GM19193 (cell line): ENCODE data around the gene SCAI.

Experiments used
- POLR2A ChIP-seq: IDR thresholded peaks from 4 replicates; pipeline ENCODE4 v1.6.1; 2011; ENCODE audit not compliant: insufficient read depth, insufficient read length; ENCODE audit errors: extremely low read depth

Gene SCAI

DNA sequence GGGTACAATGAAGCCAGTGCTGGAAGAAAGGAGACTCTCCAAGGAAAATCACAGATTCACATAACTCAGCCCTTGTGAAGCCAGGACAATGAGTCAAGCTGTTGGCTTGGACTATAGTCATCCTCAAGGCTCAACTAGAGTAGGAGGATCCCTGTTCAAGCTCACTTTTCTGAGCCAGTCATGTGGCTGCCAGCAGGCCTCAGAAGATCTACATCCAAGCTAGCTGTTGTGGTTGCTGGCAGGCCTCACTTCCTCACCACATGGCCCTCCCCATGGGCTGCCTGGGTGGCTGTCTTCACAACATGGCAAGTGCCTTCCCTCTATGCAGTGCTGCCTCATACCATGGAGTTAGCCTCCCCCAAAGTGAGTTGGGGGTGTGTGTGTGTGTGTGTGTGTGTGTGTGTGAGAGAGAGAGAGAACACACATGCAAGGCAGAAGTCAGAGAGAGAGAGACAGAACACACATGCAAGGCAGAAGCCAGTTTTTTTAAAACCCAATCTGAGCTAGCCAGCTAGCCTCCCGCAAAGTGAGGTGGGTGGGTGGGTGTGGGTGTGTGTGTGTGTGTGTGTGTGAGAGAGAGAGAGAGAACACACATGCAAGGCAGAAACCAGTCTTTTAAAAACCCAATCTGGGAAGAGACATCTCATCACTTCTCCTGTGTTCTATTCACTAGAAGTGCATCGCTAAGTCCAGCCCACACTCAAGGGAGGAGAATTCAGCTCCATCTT lies 17.1 kb downstream of the SCAI start:
- no peak for TF ChIP-seq POLR2A

DNA sequence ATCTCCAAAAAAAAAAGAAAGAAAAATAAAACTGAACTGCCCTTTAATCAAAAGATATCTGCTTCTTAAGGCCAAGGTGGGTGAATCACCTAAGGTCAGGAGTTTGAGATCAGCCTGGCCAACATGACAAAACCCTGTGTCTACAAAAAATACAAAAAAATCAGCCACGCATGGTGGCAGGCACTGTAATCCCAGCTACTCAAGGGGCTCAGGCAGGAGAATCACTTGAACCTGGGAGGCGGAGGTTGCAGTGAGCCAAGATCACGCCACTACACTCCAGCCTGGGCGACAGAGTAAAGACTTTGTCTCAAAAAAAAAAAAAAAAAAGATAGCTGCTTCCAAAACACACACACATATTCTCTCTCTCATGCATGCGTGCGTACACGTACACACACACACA lies 17.8 kb downstream of the SCAI start:
- TF ChIP-seq POLR2A = no peak

DNA sequence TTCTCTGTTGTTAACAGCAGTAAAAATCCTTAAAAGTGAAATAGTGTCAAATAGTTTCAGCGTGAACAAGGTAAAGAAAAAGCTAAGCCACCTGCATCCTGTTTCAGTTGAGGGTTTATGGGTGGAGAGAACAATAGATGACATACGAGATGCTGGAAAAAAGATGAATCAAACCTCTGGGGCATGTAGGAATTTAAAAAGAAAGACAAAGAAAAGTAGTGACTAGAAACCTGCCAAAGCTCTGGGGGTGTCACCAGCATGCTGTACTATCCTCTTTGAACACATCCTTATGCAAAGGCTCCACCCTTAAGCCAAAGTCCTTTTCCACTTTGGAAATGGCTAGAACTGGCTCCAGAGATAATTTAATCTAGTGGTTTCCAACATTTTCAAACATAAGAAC lies 22.2 kb downstream of the SCAI start:
- TF ChIP-seq POLR2A = no peak

DNA sequence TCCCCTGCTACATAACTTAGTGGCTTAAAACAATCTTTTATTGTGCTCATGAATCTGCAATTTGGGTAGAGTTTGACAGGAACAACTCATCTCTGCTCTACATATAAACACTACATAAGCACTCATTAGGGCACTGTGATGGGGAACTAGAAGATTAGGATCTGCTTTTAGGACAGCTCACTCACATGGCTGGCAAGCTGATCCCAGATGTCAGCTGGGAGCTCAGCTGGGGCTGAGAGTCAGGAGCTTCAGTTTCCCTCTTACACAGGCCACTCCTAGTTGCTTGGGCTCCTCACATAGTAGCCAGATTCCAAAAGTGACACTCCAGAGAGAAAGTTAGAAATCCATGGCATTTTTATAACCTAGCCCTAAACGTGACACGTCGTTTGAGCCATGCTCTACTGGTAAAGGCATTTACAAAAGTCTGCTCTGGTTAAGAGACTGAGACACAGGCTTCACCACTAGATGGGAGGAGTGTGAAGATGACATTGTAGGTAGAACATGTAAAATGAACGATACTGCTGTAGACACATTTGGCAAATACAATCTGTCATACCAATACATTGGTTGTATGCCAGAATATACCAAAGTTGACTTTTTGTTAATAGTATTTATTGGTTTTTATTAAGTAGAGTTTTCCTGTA lies 23.6 kb downstream of the SCAI start:
- no peak for TF ChIP-seq POLR2A

DNA sequence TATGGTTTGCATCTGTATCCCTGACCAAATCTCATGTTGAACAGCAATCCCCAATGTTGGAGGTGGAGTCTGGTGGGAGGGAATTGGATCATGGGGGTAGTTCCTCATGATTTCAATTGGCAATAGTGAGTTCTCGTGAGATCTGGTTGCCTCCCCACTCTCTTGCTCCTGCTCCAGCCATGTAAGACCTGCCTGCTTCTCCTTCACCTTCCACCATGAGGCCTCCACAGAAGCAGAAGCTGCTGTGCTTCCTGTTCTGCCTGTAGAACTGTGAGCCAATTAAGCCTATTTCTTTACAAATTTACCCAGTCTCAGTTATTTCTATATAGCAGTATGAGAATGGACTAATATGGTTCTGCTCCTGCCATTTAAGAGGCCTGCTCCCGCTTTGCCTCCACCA lies 32.9 kb downstream of the SCAI start:
- TF ChIP-seq POLR2A = no peak

DNA sequence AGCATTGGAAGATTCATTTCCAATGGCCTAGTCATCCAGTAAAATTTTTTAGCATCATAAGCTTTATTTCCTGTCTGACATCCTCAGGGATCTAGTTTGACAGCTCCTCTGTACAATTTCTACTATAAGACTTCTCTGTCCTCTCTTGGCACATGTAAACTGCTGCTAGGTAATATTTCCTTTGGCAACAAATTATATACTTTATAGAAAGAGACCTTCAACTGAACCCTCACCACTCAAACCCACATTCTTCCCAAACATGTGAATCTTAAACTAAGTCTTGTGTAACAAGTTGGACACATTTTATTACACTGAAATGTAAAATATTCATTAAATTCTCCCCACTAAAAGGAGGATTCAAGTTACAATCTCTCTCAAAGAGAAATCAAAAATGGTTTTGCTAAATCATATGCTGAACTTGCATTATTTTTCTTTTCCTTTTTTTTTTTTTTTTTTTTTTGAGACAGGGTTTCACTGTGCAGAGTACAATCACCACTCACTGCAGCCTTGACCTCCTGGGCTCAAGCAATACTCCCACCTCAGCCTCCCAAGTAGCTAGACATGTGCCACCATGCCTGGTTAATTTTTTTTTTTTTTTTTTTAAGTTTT lies 36.9 kb downstream of the SCAI start:
- TF ChIP-seq POLR2A = no peak

DNA sequence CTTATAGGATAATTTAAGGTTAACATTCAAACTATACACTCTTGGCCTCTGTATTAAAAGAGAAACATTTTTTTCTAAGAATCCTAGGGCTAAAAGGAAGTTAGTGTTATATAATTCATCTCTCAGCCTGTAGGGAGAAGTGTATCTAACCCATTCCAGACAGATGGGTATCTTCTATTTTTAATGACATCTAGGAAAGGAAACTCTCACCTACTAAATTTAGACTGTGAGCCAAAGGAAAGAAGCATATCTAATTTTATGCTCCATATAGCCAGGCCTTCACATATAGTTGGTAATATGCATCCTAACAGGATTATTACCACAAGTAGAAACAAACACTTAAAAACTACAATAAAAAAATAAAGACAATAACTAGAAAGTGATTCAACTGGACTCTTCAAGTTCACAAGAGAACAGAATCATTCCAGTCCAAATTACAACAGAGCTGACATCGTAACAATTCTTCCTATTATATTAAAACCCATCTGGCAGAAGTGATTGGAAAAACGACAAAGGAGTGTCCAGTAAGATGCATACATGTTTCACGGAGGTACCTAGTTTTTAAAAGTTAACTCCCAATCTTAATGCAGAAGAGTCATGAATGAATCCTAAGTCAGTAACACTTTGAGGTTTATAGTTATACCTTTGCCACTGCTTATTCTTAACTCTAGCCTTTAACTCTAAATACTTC lies 39.4 kb downstream of the SCAI start:
- TF ChIP-seq POLR2A = no peak

DNA sequence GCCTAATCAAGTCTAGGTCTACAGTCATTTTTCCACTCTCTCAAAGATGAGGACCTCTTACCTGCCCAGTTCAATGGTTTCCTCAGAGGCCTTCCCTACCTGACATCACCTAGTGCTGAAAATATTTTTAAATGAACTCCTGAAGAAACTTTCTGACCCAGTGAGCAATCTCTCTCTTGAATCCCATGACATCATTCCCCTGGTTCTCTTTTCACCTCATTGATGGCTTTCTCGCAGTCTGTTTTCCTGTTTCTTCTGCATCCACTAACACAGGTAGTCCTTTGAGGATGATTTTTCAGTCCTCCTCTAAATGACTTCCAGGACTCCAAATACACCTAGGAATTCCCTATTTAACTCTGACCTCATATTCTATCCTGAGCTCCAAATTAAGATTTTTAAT lies 40.3 kb downstream of the SCAI start:
- no peak for TF ChIP-seq POLR2A

DNA sequence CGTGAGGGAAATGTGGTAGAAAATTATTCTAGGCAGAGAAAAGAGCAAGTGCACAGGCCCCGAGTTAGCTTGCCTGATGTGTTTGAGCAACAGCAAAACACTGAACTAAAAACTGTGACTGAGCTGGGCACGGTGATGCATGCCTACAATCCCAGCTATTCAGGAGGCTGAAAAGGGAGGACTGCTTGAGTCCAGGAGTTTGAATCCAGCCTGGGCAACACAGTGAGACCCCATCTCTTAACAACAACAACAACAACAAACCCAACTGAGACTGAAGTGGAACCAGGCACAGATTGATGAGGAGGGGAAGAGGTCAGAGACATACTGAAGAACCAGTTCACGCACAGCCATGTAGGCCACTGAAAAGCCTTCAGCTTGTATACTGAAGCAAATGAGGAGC lies 42.5 kb downstream of the SCAI start:
- no peak for TF ChIP-seq POLR2A

DNA sequence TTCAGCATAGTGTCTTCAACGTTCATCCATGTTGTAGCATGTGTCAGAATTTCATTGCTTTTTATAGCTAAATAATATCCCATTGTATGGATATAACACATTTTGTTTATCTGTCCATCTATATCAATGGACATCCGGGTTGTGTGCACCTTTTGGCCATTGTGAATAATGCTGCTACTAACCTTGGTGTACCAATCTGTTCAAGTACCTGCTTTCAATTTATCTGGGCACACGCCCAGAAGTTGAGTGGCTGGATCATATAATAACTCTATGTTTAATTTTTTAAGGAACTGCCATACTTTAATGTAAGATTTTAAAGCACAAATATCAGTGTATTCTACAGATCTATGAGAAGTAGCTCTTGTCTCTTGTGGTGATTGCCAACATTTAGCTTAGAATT lies 43.5 kb downstream of the SCAI start:
- TF ChIP-seq POLR2A = no peak

DNA sequence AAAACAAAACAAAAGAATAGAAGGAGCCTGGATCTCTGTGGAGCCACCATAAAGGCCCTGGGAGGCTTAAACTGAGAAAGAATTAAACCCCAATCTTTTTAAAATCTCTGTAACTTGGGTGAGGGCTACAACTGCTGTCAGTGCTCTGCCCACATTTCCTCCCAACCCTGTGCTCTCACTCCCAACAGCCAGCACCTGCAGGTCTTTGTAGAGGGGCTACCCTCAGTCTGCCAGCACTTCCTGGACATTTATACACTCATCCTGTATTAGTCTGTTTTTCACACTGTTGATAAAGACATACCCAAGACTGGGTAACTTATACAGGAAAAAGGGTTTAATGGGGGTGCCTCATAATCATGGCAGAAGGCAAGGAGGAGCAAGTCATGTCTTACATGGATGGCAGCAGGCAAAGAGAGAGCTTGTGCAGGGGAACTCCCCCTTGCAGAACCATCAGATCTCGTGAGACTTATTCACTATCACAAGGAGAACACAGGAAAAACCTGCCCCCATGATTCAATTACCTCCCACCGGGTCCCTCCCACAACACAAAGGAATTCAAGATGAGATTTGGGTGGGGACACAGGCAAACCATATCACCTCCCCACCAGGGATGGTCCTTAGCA lies 47.4 kb downstream of the SCAI start:
- TF ChIP-seq POLR2A = no peak

DNA sequence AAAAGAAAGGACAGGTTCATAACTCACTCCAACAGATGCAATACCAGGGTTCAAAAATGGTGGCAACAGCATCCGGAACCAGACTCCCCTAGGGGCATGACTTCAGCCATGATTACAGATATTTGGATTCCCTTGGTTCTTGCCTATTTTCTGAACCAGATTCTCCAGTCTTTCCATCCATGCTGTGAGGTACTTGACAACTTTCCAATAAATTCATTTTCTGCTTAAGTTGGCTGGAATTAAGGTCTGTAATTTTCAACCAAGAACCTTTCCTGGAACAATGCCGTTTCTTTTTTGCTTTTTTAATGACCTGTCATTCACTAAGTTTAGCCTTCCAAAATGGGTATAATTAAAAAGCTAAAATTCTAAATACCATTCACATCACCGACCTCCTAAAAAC lies 52.2 kb downstream of the SCAI start:
- TF ChIP-seq POLR2A = no peak

DNA sequence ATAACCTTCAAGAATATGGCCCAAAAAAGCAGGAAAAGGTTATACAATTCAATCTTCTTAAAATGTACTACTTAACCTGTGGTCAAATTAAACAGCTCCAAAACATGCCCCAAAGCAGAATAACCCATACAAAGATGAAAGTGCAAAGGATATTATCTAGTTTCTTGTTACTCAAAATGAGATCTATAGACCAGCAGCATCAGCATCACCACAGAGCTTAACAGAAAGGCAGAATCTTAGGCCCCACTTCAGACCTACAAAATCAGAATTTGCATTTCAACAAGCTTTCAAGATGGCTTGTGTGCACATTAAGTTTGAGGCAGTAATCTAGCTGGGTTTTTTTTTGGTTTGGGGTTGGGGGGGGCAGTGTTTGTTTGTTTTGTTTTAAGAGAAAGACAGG lies 54.0 kb downstream of the SCAI start:
- TF ChIP-seq POLR2A = no peak

DNA sequence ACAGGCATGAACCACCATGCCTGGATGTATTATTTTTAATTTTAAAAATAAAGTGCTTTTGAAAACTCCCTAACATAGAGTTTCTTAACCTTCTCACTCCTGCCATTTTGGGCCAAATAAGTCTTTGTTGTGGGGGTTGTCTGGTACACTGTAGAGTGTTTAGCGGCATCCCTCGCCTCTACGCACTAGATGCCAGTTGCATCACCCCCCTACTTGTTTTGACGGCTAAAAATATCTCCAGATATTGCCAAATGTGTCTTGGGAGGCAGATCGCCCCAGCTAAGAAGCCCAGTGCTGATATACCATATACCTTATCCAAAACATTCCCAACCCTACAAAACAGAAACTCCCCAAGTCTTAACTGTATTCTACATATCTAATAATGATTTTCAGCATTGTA lies 54.6 kb downstream of the SCAI start:
- TF ChIP-seq POLR2A = no peak
